Measurements from ENCODE around the gene PDPR.
A peak's percentile ranks its signal among the peaks of the same experiment; 100 is the strongest.
"Not testable (repeated sequence)": the region's sequence is repeated elsewhere in the genome, so short reads cannot be mapped to it uniquely, and the experiment has no call there.

Gene PDPR

GRCh38 chr16:70162041-70162451, 47.9 kb downstream of the PDPR start:
- no peak for DNase-seq (ENCODE audit: low spot score)

GRCh38 chr16:70163596-70163995, 49.5 kb downstream of the PDPR start:
- no peak for DNase-seq (ENCODE audit: low spot score)

GRCh38 chr16:70166688-70167087, 52.6 kb downstream of the PDPR start:
- DNase-seq (ENCODE audit: low spot score): not testable (repeated sequence)

- not testable (repeated sequence) for DNase-seq (ENCODE audit: low spot score)
Observed at GRCh38 chr16:70173212-70173837, 59.2 kb downstream of the PDPR start, which contains the start of gene CLEC18C. Gene CLEC18C, plus strand, starts transcription at chr16:70173787. Its CDS starts 492 bp downstream, at chr16:70174279.

GRCh38 chr16:70173916-70174315, 59.8 kb downstream of the PDPR start:
- DNase-seq (ENCODE audit: low spot score): not testable (repeated sequence)

GRCh38 chr16:70174387-70174932, 60.3 kb downstream of the PDPR start:
- not testable (repeated sequence) for DNase-seq (ENCODE audit: low spot score)

GRCh38 chr16:70187858-70188607, 73.9 kb downstream of the PDPR start:
- DNase-seq (ENCODE audit: low spot score): not testable (repeated sequence)

- DNase-seq (ENCODE audit: low spot score): not testable (repeated sequence)
Observed at GRCh38 chr16:70188608-70188915, 74.4 kb downstream of the PDPR start.

- not testable (repeated sequence) for DNase-seq (ENCODE audit: low spot score)
Observed at GRCh38 chr16:70190574-70190973, 76.4 kb downstream of the PDPR start.

GRCh38 chr16:70196683-70197300, 82.7 kb downstream of the PDPR start:
- not testable (repeated sequence) for DNase-seq (ENCODE audit: low spot score)

GRCh38 chr16:70197611-70198010, 83.5 kb downstream of the PDPR start:
- peak; percentile 29 for DNase-seq (ENCODE audit: low spot score)

GRCh38 chr16:70198230-70198629, 84.1 kb downstream of the PDPR start:
- not testable (repeated sequence) for DNase-seq (ENCODE audit: low spot score)

- DNase-seq (ENCODE audit: low spot score): not testable (repeated sequence)
Observed at GRCh38 chr16:70198666-70199065, 84.5 kb downstream of the PDPR start.

GRCh38 chr16:70199170-70199569, 85.0 kb downstream of the PDPR start:
- not testable (repeated sequence) for DNase-seq (ENCODE audit: low spot score)

- DNase-seq (ENCODE audit: low spot score): not testable (repeated sequence)
Observed at GRCh38 chr16:70200063-70200462, 85.9 kb downstream of the PDPR start.

- DNase-seq (ENCODE audit: low spot score): not testable (repeated sequence)
Observed at GRCh38 chr16:70203508-70203907, 89.4 kb downstream of the PDPR start.

GRCh38 chr16:70204010-70204409, 89.9 kb downstream of the PDPR start:
- not testable (repeated sequence) for DNase-seq (ENCODE audit: low spot score)

- DNase-seq (ENCODE audit: low spot score): not testable (repeated sequence)
Observed at GRCh38 chr16:70204668-70205405, 90.7 kb downstream of the PDPR start.

GRCh38 chr16:70206382-70206781, 92.2 kb downstream of the PDPR start:
- DNase-seq (ENCODE audit: low spot score): not testable (repeated sequence)
